ENCODE data around the gene PLEKHG7.

DNA sequence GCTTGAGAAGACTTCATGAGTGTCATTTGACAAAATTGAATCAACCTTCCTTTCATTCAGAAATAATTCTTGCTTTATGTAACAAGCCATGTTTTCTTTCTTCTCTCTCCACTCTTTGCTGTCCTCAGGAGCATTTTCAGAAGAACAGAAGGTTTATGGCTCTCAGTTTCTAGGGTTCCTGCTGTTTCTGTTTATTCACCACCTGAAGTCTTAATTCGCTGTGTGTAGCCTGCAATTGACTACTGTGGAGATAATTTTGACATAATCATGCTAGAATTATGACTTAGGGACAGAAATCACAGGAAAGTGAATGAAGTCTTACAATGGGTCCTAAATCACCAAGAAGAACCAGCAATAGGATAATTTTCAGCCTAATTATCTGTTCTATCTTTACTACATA, 7.2 kb upstream of the PLEKHG7 start:
- TF ChIP-seq, protein P1, sequence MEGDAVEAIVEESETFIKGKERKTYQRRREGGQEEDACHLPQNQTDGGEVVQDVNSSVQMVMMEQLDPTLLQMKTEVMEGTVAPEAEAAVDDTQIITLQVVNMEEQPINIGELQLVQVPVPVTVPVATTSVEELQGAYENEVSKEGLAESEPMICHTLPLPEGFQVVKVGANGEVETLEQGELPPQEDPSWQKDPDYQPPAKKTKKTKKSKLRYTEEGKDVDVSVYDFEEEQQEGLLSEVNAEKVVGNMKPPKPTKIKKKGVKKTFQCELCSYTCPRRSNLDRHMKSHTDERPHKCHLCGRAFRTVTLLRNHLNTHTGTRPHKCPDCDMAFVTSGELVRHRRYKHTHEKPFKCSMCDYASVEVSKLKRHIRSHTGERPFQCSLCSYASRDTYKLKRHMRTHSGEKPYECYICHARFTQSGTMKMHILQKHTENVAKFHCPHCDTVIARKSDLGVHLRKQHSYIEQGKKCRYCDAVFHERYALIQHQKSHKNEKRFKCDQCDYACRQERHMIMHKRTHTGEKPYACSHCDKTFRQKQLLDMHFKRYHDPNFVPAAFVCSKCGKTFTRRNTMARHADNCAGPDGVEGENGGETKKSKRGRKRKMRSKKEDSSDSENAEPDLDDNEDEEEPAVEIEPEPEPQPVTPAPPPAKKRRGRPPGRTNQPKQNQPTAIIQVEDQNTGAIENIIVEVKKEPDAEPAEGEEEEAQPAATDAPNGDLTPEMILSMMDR (IDR thresholded peaks at IDR 0.05) = no peak
- no peak for TF ChIP-seq EZH2 (IDR thresholded peaks at IDR 0.05; ENCODE audit: borderline replicate concordance, insufficient read depth, low read depth, low read length, poor library complexity, severe bottlenecking)

Measured in B cell (primary cell).